ENCODE measurements around the gene MORN2. TPM values are rescaled to one million over a fixed set of nuclear protein-coding genes. Genes with fewer than 3 reads are reported as not detected.

Gene MORN2
- total and polyA plus RNA-seq, 2 donors (not counting 1 experiment from before 2014, with no cell fraction given): 14.4 to 35.1 TPM

DNA sequence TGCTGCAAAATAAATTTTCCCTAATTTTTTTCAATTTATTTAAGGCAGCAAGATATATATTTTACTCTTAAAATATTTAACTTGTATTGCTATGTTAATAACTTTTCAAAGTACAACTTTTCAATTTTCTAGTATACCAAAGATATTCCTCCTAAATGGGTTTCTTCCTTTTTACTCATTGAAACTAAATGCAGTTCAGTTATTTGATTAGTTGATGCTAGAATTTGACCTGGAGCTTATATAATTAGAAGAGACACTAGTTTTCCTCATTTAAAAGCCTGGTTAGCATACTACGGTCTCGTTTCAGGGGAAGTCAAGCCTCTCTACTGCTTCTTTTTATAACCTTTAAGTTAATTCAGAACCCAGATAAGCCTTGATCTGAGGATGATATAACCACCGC lies 13.8 kb downstream of the MORN2 start, which contains the start of gene ARHGEF33:
ARHGEF33 (plus strand) TSS at position 301 of the 400 bp plus-strand sequence. CDS start 29,573 bp downstream, outside the sequence.
- H3K27me3 ChIP-seq (ENCODE audit: control insufficient read depth, insufficient read depth, low read length): no peaks in the 10 kb centered on the region
- no peaks in the 10 kb centered on the region for H4K20me1 ChIP-seq (ENCODE audit: control insufficient read depth, extremely low read depth, insufficient read depth, low read length)
- no peaks in the 10 kb centered on the region for H3K36me3 ChIP-seq (ENCODE audit: control insufficient read depth, insufficient read depth, low read length)
- no peak for DNase-seq (ENCODE audit: low read depth in 2 of 2)
- H3K4me1 ChIP-seq (ENCODE audit: control insufficient read depth, extremely low read depth, insufficient read depth, low read length): no peaks in the 10 kb centered on the region
- no peak for TF ChIP-seq EZH2 (IDR thresholded peaks at IDR 0.05; ENCODE audit: low read length, missing control alignments)
- TF ChIP-seq, protein P1, sequence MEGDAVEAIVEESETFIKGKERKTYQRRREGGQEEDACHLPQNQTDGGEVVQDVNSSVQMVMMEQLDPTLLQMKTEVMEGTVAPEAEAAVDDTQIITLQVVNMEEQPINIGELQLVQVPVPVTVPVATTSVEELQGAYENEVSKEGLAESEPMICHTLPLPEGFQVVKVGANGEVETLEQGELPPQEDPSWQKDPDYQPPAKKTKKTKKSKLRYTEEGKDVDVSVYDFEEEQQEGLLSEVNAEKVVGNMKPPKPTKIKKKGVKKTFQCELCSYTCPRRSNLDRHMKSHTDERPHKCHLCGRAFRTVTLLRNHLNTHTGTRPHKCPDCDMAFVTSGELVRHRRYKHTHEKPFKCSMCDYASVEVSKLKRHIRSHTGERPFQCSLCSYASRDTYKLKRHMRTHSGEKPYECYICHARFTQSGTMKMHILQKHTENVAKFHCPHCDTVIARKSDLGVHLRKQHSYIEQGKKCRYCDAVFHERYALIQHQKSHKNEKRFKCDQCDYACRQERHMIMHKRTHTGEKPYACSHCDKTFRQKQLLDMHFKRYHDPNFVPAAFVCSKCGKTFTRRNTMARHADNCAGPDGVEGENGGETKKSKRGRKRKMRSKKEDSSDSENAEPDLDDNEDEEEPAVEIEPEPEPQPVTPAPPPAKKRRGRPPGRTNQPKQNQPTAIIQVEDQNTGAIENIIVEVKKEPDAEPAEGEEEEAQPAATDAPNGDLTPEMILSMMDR (conservative IDR thresholded peaks at IDR 0.05 in 1 of 2, IDR thresholded peaks at IDR 0.05 in 1 of 2; ENCODE audit: low read depth in 1 of 2, low read length in 2 of 2): no peak
- H3K9ac ChIP-seq (ENCODE audit: insufficient read depth, low read length): no peak within 1 kb of the TSS
- no peak within 1 kb of the TSS for H2AFZ ChIP-seq (ENCODE audit: low read length)
- no peak within 1 kb of the TSS for H3K27ac ChIP-seq (ENCODE audit: insufficient read depth, low read length)
- no peaks in the 10 kb centered on the region for H3K9me3 ChIP-seq (ENCODE audit: control insufficient read depth, insufficient read depth, low read depth, low read length)
- H3K4me2 ChIP-seq (ENCODE audit: extremely low read depth, insufficient read depth, low read length): no peak within 1 kb of the TSS
- H3K79me2 ChIP-seq (ENCODE audit: control insufficient read depth, insufficient read depth, low read length): no peaks in the 10 kb centered on the region
- no peak within 1 kb of the TSS for H3K4me3 ChIP-seq (replicated peaks in 1 of 4; ENCODE audit: control extremely low read depth in 1 of 4, insufficient read depth in 1 of 4, low read depth in 3 of 4, low read length in 4 of 4)

DNA sequence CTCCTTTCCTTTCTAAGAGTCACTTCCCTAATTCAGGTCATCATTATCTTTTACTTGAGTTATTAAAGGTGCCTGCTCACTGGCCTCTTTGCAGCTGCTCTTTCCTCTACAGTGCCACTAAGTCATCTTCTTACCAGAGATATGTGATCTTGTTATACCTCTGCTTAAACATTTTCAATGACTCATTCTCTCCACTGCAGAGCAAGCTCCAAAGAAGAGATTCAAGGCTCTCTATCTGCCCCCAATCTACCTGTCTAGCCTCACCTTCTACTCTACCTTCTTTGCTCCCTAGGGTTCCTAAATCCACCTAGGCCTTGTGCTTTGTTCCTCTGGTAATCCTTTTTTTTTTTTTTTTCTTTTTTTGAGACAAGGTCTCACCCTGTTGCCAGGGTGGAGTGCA lies 17.0 kb downstream of the MORN2 start:
- Histone ChIP-seq H3K79me2 (ENCODE audit: control insufficient read depth, insufficient read depth, low read length) (no peaks in the 10 kb centered on the region), H3K4me3 (replicated peaks in 1 of 4; ENCODE audit: control extremely low read depth in 1 of 4, insufficient read depth in 1 of 4, low read depth in 3 of 4, low read length in 4 of 4) (no peak overlapping the region), H3K27ac (ENCODE audit: insufficient read depth, low read length) (no peak overlapping the region), H3K4me2 (ENCODE audit: extremely low read depth, insufficient read depth, low read length) (no peak overlapping the region), H4K20me1 (ENCODE audit: control insufficient read depth, extremely low read depth, insufficient read depth, low read length) (no peaks in the 10 kb centered on the region), H3K36me3 (ENCODE audit: control insufficient read depth, insufficient read depth, low read length) (no peaks in the 10 kb centered on the region), H3K9ac (ENCODE audit: insufficient read depth, low read length) (no peak overlapping the region), H2AFZ (ENCODE audit: low read length) (no peak overlapping the region), H3K4me1 (ENCODE audit: control insufficient read depth, extremely low read depth, insufficient read depth, low read length) (no peaks in the 10 kb centered on the region), H3K27me3 (ENCODE audit: control insufficient read depth, insufficient read depth, low read length) (no peaks in the 10 kb centered on the region), H3K9me3 (ENCODE audit: control insufficient read depth, insufficient read depth, low read depth, low read length) (no peaks in the 10 kb centered on the region)
- DNase-seq (ENCODE audit: low read depth in 2 of 2): no peak
- no peak for TF ChIP-seq EZH2 (IDR thresholded peaks at IDR 0.05; ENCODE audit: low read length, missing control alignments)
- TF ChIP-seq, protein P1 (conservative IDR thresholded peaks at IDR 0.05 in 1 of 2, IDR thresholded peaks at IDR 0.05 in 1 of 2; ENCODE audit: low read depth in 1 of 2, low read length in 2 of 2): no peak

DNA sequence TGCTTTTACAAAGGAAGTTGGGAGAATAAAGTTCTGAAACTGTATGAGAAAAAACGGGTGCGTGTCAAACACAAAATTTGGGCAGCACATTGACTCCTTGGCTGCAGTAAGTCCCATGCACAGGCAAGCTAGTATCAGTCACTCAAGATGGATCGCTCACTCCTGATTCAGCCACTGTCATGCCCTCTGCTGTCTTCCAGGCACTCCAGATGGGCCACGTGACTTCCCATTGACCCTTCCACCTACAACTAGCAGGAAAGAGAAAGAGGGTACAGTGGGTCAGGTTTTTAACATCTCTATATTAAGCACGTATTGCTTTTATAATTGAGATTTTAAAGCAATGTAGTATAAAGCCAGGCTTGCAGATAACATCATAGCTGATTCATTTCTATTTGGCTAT lies 22.5 kb downstream of the MORN2 start:
- H3K27me3 ChIP-seq (ENCODE audit: control insufficient read depth, insufficient read depth, low read length): no peaks in the 10 kb centered on the region
- H3K4me3 ChIP-seq (replicated peaks in 1 of 4; ENCODE audit: control extremely low read depth in 1 of 4, insufficient read depth in 1 of 4, low read depth in 3 of 4, low read length in 4 of 4): no peak overlapping the region
- TF ChIP-seq EZH2 (IDR thresholded peaks at IDR 0.05; ENCODE audit: low read length, missing control alignments): no peak
- TF ChIP-seq, protein P1 (conservative IDR thresholded peaks at IDR 0.05 in 1 of 2, IDR thresholded peaks at IDR 0.05 in 1 of 2; ENCODE audit: low read depth in 1 of 2, low read length in 2 of 2): no peak
- no peak overlapping the region for H3K27ac ChIP-seq (ENCODE audit: insufficient read depth, low read length)
- no peaks in the 10 kb centered on the region for H3K9me3 ChIP-seq (ENCODE audit: control insufficient read depth, insufficient read depth, low read depth, low read length)
- H3K9ac ChIP-seq (ENCODE audit: insufficient read depth, low read length): no peak overlapping the region
- DNase-seq (ENCODE audit: low read depth in 2 of 2): no peak
- no peaks in the 10 kb centered on the region for H3K36me3 ChIP-seq (ENCODE audit: control insufficient read depth, insufficient read depth, low read length)
- H3K4me2 ChIP-seq (ENCODE audit: extremely low read depth, insufficient read depth, low read length): no peak overlapping the region
- no peaks in the 10 kb centered on the region for H4K20me1 ChIP-seq (ENCODE audit: control insufficient read depth, extremely low read depth, insufficient read depth, low read length)
- H3K4me1 ChIP-seq (ENCODE audit: control insufficient read depth, extremely low read depth, insufficient read depth, low read length): no peaks in the 10 kb centered on the region
- no peak overlapping the region for H2AFZ ChIP-seq (ENCODE audit: low read length)
- no peaks in the 10 kb centered on the region for H3K79me2 ChIP-seq (ENCODE audit: control insufficient read depth, insufficient read depth, low read length)

Measured in fibroblast of lung (primary cell).